Cerebellar cortex (tissue), 1 donor: ENCODE measurements around the gene ARGFX.
"Not testable (repeated sequence)": the region's sequence is repeated elsewhere in the genome, so short reads cannot be mapped to it uniquely, and the experiment has no call there.

Experiments used
- DNase-seq: peaks from one replicate; pipeline ENCODE4 v3.0.0-alpha.2; 2015; ENCODE audit warnings: low spot score

Gene ARGFX

DNA sequence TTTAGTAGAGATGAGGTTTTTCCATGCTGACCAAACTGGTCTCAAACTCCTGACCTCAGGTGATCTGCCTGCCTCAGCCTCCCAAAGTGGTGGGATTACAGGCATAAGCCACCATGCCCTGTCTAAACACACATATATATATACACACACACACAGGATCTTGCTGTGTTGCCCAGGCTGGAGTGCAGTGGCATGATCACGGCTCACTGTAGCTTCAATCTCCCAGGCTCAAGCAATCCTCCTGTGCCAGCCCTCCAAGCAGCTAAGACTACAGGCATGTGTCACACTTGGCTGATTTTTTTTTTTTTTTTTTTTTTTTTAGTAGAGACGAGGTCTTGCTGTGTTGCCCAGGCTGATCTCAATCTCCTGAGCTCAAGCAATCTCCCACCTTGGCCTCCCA lies 32.2 kb downstream of the ARGFX start:
- not testable (repeated sequence) for DNase-seq

- DNase-seq = no peak
These were observed 33.6 kb downstream of the ARGFX start for GRCh38 chr3:121601212-121601812.

GRCh38 chr3:121604759-121605158 lies 37.0 kb downstream of the ARGFX start:
- no peak for DNase-seq

- DNase-seq = no peak
These were observed 38.4 kb downstream of the ARGFX start for GRCh38 chr3:121606106-121606505.
